Astrocyte of the cerebellum (primary cell): ENCODE measurements around the gene EGFR.
"Not testable (repeated sequence)": the region's sequence is repeated elsewhere in the genome, so short reads cannot be mapped to it uniquely, and the experiment has no call there.

Experiments
- DNase-seq: peaks from one replicate; pipeline ENCODE4 v3.0.0-alpha.2; 2011; ENCODE audit warnings: low read depth
- H3K4me3 ChIP-seq: 2 replicates; pipeline ENCODE4 v1.5.1; 2011; ENCODE audit warnings: mild to moderate bottlenecking, low read depth, low read length, moderate library complexity
- in situ Hi-C: cut with HindIII; loops from 2 replicates; pipeline ENCODE4 v1.10.0; 2017; ENCODE audit warnings: low sequenced_read_pairs
- TF ChIP-seq, protein P1 (sequence below): IDR thresholded peaks from 2 replicates; pipeline ENCODE4 v1.5.1; 2012; ENCODE audit warnings: low read length, low read depth, moderate library complexity, mild to moderate bottlenecking; ENCODE audit errors: missing control alignments

Gene EGFR

DNA sequence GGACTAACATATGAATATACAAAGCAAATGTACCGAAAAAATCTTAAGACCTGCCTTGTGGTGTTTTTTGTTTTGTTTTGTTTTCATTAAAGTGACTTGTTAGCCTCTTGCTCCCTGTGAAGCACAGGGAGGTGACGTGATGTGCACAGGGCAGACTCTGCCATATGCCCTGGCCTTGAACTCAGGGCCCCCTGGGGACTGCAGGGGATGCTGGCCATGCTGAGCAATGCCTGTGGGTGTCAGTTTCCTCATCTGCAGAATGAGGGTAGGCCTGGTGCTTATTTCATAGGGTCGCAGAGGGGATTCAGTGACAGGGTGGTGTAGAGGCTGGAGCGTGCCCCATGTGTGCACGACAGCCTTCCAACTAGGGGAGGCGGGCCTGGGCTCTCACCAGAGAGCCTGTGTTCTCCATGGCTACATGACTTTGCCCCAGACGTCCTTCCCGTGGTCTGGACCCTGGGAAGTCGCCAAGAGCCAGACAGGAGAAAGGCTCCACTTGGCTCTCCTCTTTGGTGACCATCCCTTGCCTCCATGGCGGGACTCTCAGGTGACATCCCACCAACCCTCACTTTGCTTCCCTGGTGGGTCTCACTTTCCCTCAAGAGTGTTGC, 14.5 kb downstream of the EGFR start:
- no peak overlapping the region for H3K4me3 ChIP-seq
- in situ Hi-C loops, result no loop called here
- DNase-seq, result no peak
- TF ChIP-seq, protein P1, sequence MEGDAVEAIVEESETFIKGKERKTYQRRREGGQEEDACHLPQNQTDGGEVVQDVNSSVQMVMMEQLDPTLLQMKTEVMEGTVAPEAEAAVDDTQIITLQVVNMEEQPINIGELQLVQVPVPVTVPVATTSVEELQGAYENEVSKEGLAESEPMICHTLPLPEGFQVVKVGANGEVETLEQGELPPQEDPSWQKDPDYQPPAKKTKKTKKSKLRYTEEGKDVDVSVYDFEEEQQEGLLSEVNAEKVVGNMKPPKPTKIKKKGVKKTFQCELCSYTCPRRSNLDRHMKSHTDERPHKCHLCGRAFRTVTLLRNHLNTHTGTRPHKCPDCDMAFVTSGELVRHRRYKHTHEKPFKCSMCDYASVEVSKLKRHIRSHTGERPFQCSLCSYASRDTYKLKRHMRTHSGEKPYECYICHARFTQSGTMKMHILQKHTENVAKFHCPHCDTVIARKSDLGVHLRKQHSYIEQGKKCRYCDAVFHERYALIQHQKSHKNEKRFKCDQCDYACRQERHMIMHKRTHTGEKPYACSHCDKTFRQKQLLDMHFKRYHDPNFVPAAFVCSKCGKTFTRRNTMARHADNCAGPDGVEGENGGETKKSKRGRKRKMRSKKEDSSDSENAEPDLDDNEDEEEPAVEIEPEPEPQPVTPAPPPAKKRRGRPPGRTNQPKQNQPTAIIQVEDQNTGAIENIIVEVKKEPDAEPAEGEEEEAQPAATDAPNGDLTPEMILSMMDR, result no peak

DNA sequence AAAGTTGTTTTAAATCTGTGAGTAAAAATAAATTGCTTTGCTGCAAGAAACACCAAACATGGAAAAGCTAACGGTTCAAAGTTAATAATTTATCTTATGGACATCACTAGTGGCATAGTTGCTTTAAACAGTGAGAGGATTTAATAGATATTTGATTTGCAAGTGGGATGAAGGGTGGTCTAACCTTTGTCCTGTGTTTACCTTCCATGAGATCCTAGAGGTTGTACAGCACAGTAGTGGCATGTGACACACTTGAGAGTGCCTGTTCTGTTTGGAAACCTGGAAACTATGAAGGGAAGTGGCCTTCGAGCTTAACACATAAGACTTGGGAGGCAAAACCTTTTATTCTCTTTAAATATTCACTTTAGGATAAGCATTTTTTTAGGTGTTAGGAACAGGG, 16.0 kb downstream of the EGFR start:
- DNase-seq, result no peak
- in situ Hi-C loops, result no loop called here
- H3K4me3 ChIP-seq, result no peak overlapping the region
- TF ChIP-seq, protein P1, result no peak

DNA sequence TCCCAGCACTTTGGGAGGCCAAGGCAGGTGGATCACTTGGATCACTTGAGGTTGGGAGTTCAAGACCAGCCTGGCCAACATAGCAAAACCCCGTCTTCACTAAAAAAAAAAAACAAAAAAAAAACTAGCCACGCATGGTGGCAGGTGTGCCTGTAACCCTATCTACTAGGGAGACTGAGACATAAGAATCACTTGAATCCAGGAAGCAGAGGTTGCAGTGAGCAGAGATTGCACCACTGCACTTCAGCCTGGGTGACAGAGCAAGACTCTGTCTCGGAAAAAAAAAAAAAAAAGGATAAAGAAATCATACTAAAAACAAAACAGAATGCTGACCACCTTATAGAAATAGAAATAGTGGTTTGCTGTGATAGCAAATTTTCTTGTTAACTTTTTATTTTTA, 16.6 kb downstream of the EGFR start:
- DNase-seq, H3K4me3 ChIP-seq, in situ Hi-C loops: not testable (repeated sequence)

DNA sequence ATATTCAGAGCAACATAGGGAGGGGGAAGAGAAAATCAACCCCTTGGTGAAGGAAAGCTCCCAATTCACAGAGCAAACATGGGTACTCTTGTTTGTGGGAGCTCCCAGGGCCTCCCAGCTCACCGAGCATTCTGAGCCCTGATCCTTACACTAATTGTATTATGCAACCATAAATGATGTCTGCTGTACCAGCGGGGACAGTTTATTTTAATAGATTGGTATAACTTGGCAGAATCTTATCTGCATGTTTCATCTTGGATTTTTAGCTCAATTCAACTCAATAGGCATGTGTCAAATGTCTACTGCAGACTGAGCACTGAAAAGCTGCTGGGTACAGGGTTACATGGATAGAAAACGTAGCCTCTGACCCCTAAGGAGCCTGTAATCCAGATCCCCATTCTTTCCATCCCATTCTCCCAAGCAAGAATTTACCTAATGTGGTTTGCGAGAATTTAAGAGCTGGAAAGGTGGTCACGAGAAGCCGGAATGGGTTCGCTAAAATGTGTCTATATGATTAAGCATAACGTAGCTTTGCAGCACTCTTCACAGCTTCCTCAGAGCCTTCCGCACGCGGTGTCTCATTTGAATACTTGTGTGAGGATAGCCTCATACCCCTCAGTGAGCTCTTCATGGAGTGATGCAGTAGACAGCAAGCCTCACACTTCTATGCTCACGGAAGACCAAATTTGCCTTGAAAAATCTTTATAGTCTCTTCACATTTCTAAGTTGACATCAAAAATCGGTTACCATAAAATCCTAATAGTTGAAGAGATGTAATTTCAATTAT, 18.3 kb downstream of the EGFR start:
- DNase-seq, result no peak
- H3K4me3 ChIP-seq, result no peak overlapping the region
- TF ChIP-seq, protein P1, result no peak
- in situ Hi-C loops, result no loop called here

- in situ Hi-C loops, result no loop called here
- H3K4me3 ChIP-seq, result no peak overlapping the region
- TF ChIP-seq, protein P1, result no peak
- no peak for DNase-seq
These were observed 25.0 kb downstream of the EGFR start for GRCh38 chr7:55043691-55044370.

- no peak overlapping the region for H3K4me3 ChIP-seq
- DNase-seq, result no peak
- TF ChIP-seq, protein P1, result no peak
- in situ Hi-C loops, result no loop called here
These were observed 25.5 kb downstream of the EGFR start for GRCh38 chr7:55044371-55044717.

- no peak for DNase-seq
- in situ Hi-C loops, result no loop called here
- TF ChIP-seq, protein P1, result no peak
- H3K4me3 ChIP-seq, result no peak overlapping the region
These were observed 26.0 kb downstream of the EGFR start for GRCh38 chr7:55044791-55045190.
